ENCODE measurements around the gene MAP4K4.

The MAP4K4 gene

GRCh38 chr2:101801496-101801895, 104.0 kb downstream of the MAP4K4 start:
- TF ChIP-seq EZH2phosphoT487 (IDR thresholded peaks at IDR 0.05; ENCODE audit: borderline replicate concordance) = no peak
- TF ChIP-seq CTCF (conservative IDR thresholded peaks at IDR 0.05; ENCODE audit: low read length) = no peak
- no peak overlapping the region for H3K4me3 ChIP-seq (ENCODE audit: low read length, poor library complexity, severe bottlenecking)
- no peak overlapping the region for H3K4me2 ChIP-seq (ENCODE audit: low read depth, low read length, poor library complexity, severe bottlenecking)
- no peaks in the 10 kb centered on the region for H3K36me3 ChIP-seq (ENCODE audit: insufficient read depth, low read length)
- H3K9me2 ChIP-seq (replicated peaks; ENCODE audit: low read depth, low read length) = no peaks in the 10 kb centered on the region
- H3K9ac ChIP-seq (ENCODE audit: low read depth, low read length, poor library complexity, severe bottlenecking) = no peak overlapping the region
- no peak overlapping the region for H2AFZ ChIP-seq (ENCODE audit: low read length)
- no peaks in the 10 kb centered on the region for H3K9me3 ChIP-seq (ENCODE audit: insufficient read depth, low read depth, low read length)
- no peaks in the 10 kb centered on the region for H3K27me3 ChIP-seq (ENCODE audit: insufficient read depth, low read length, poor library complexity, severe bottlenecking)
- peaks cover 86% of the 10 kb centered on the region for H3K79me2 ChIP-seq (ENCODE audit: insufficient read depth, low read length)
- H3F3A ChIP-seq (ENCODE audit: low read depth) = no peaks in the 10 kb centered on the region; the same call in 1 of the 2 replicates
- peaks cover 38% of the 10 kb centered on the region for H3K4me1 ChIP-seq (ENCODE audit: insufficient read depth, low read length, poor library complexity, severe bottlenecking)
- H4K20me1 ChIP-seq (ENCODE audit: insufficient read depth, low read length, poor library complexity, severe bottlenecking) = peaks cover 49% of the 10 kb centered on the region

- H3K36me3 ChIP-seq (ENCODE audit: insufficient read depth, low read length) = no peaks in the 10 kb centered on the region
- H3K4me3 ChIP-seq (ENCODE audit: low read length, poor library complexity, severe bottlenecking) = no peak overlapping the region
- no peaks in the 10 kb centered on the region for H3K9me2 ChIP-seq (replicated peaks; ENCODE audit: low read depth, low read length)
- no peaks in the 10 kb centered on the region for H3K9me3 ChIP-seq (ENCODE audit: insufficient read depth, low read depth, low read length)
- no peaks in the 10 kb centered on the region for H3K27me3 ChIP-seq (ENCODE audit: insufficient read depth, low read length, poor library complexity, severe bottlenecking)
- H3K4me1 ChIP-seq (ENCODE audit: insufficient read depth, low read length, poor library complexity, severe bottlenecking) = peaks cover 46% of the 10 kb centered on the region
- TF ChIP-seq EZH2phosphoT487 (IDR thresholded peaks at IDR 0.05; ENCODE audit: borderline replicate concordance) (no peak), CTCF (conservative IDR thresholded peaks at IDR 0.05; ENCODE audit: low read length) (no peak)
- H3K79me2 ChIP-seq (ENCODE audit: insufficient read depth, low read length) = peaks cover 85% of the 10 kb centered on the region
- peaks cover 49% of the 10 kb centered on the region for H4K20me1 ChIP-seq (ENCODE audit: insufficient read depth, low read length, poor library complexity, severe bottlenecking)
- no peak overlapping the region for H3K4me2 ChIP-seq (ENCODE audit: low read depth, low read length, poor library complexity, severe bottlenecking)
- H3F3A ChIP-seq (ENCODE audit: low read depth) = no peaks in the 10 kb centered on the region; the same call in 1 of the 2 replicates
- H2AFZ ChIP-seq (ENCODE audit: low read length) = no peak overlapping the region
- no peak overlapping the region for H3K9ac ChIP-seq (ENCODE audit: low read depth, low read length, poor library complexity, severe bottlenecking)
These were observed 104.8 kb downstream of the MAP4K4 start for GRCh38 chr2:101802329-101802728.

- Histone ChIP-seq H3K36me3 (ENCODE audit: insufficient read depth, low read length) (no peaks in the 10 kb centered on the region), H4K20me1 (ENCODE audit: insufficient read depth, low read length, poor library complexity, severe bottlenecking) (peaks cover 48% of the 10 kb centered on the region), H3K9ac (ENCODE audit: low read depth, low read length, poor library complexity, severe bottlenecking) (no peak overlapping the region), H3K27me3 (ENCODE audit: insufficient read depth, low read length, poor library complexity, severe bottlenecking) (no peaks in the 10 kb centered on the region), H3K4me3 (ENCODE audit: low read length, poor library complexity, severe bottlenecking) (no peak overlapping the region), H3K9me3 (ENCODE audit: insufficient read depth, low read depth, low read length) (no peaks in the 10 kb centered on the region), H3F3A (ENCODE audit: low read depth) (no peaks in the 10 kb centered on the region; the same call in 1 of the 2 replicates), H3K9me2 (replicated peaks; ENCODE audit: low read depth, low read length) (no peaks in the 10 kb centered on the region), H2AFZ (ENCODE audit: low read length) (no peak overlapping the region), H3K4me1 (ENCODE audit: insufficient read depth, low read length, poor library complexity, severe bottlenecking) (peaks cover 53% of the 10 kb centered on the region), H3K4me2 (ENCODE audit: low read depth, low read length, poor library complexity, severe bottlenecking) (no peak overlapping the region), H3K79me2 (ENCODE audit: insufficient read depth, low read length) (peaks cover 89% of the 10 kb centered on the region)
- TF ChIP-seq CTCF (conservative IDR thresholded peaks at IDR 0.05; ENCODE audit: low read length) (no peak), EZH2phosphoT487 (IDR thresholded peaks at IDR 0.05; ENCODE audit: borderline replicate concordance) (no peak)
These were observed 105.6 kb downstream of the MAP4K4 start for GRCh38 chr2:101803128-101803527.
